Jurkat, Clone E6-1 (cell line): ENCODE results near the gene ARFGAP2. TPM values are rescaled to one million over a fixed set of nuclear protein-coding genes. Genes with fewer than 3 reads are reported as not detected.
A peak's percentile ranks its signal among the peaks of the same experiment; 100 is the strongest.
"Not testable (repeated sequence)": the region's sequence is repeated elsewhere in the genome, so short reads cannot be mapped to it uniquely, and the experiment has no call there.

Source experiments
- DNase-seq: peaks from one replicate; pipeline ENCODE4 v3.0.0-alpha.2; 2011; ENCODE audit warnings: low read depth, low spot score
- H3K4me3 ChIP-seq: 2 replicates; pipeline ENCODE4 v1.5.1; 2011; ENCODE audit warnings: mild to moderate bottlenecking, low read length, control low read depth, moderate library complexity
- polyA plus RNA-seq: library from polyadenylated mRNA; unstranded; fragments of >200 nt; gene quantifications from one replicate; pipeline ENCODE4 v1.2.1, GENCODE V29; 2012; ENCODE audit warnings: missing spikeins; ENCODE audit not compliant: insufficient read length, insufficient read depth

The ARFGAP2 gene
- polyA plus RNA-seq, result 66.6 TPM

DNA sequence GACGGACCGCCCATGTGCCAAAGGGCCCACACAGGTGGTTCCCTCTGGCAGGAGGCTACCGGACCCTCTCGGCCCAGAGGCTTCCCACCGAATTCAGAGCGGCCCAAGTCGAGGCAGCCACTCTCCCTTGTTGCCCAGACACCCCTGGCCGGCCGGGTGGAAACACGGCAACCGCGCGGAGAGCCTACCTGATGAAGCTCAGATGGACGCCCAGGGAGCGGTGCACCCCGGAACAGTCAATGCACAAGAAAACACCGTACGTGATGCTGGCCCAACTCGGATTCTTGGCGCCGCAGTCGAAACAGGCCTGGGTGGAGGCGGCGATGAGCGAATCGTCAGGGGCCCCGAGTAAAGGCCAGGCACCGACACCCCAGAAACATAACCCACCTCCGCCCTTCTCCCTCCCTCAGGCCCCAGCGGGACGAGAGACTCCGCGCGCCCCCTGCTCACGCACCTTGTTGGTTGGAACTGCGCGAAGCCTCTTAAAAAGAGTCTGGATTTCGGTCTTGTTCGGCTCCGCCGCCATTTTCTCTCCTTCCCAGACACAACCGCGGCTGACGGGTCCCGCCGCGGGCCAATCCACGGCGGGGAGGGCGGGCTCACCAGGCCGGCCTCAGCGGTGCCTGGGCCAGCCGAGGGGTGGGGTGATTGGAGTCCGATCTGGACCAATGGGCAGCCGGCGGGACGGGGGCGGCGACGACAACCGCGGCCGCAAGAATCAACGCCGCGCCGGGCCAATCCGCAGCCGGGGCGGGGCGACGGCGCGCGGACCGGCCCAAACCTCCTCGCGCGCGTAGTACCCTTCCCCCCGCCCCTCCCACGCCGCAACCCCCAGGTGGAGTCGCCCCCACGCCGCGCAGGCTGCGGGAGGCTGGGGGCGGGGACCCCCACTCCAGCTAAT, at the start of gene ARFGAP2:
Gene ARFGAP2 (minus strand): TSS at position 552 of the 901 bp plus-strand sequence. CDS start 26 bp downstream, at position 526.
- H3K4me3 ChIP-seq, result peak within 1 kb of the TSS; percentile 82
- peak; percentile 90 for DNase-seq

DNA sequence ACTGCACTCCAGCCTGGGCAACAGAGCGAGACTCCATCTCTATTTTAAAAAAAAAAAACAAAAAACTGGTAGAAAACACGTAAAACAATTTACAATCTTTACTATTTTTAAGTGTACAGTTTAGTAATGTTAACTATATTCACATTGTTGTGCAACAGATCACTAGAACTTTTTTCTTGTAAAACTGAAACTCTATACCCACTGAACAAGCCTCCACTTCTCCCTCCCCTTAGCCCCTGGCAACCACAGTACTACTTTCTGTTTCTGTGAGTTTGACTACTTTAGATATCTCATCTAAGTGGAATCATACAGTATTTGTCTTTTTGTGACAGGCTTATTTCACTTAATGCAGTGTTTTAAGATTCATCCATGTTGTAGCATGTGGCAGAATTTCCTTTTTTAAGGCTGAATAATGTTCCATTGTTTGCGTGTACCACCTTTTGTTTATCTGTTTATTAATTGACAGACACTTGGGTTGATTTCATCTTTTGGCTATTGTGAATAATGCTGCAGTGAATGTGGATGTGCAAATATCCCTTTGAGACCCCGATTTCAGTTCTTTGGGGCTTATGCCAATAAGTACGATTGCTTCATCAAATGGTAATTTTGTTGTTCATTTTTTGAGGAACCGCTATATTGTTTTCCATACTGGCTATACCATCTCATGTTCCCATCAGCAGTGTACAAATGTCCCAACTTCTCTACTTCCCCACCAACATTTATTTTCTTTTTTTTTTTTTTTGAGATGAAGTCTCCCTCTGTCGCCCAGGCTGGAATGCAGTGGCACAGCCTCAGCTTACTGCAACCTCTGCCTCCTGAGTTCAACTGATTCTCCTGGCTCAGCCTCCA, 49.1 kb upstream of the ARFGAP2 start:
- no peak for DNase-seq
- no peak overlapping the region for H3K4me3 ChIP-seq

DNA sequence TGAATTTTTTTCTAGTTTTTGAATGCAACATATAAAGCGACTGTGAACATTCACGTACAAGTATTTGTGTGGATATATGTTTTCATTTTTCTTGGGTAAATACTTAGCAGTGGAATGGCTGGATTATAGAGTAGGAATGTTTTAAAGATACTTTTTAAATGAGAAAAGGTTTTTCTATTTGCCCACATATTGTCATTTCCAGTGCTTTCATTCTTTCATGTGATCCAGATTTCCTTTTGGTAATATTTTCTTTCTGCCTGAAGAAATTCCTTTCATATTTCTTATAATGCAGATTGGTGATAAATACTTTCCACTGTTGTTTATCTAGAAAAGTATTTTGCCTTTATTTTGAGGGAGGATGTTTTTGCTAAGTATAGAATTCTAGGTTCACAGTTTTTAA, 46.0 kb upstream of the ARFGAP2 start:
- H3K4me3 ChIP-seq, result no peak overlapping the region
- DNase-seq, result no peak

DNA sequence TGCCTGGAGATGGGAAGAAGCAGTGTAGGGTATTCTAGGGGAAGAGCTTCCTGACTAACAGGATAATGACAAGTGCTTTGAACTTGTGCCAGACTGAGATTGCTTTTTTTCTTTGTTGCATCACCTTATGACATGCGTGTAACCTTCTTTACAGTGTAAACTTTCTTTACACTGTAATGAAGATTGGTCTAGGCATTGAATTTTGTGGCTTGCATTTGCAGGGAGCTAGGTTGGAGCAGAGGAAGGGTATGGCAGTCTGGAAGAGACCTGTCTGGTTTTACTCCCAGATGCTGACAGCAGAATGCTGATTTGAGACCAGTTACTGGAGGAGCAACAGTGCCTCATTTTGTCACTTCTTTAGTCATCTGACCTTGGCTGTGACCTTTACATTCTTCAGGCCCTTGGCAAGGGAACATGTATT, 43.7 kb upstream of the ARFGAP2 start:
- no peak overlapping the region for H3K4me3 ChIP-seq
- DNase-seq, result no peak

DNA sequence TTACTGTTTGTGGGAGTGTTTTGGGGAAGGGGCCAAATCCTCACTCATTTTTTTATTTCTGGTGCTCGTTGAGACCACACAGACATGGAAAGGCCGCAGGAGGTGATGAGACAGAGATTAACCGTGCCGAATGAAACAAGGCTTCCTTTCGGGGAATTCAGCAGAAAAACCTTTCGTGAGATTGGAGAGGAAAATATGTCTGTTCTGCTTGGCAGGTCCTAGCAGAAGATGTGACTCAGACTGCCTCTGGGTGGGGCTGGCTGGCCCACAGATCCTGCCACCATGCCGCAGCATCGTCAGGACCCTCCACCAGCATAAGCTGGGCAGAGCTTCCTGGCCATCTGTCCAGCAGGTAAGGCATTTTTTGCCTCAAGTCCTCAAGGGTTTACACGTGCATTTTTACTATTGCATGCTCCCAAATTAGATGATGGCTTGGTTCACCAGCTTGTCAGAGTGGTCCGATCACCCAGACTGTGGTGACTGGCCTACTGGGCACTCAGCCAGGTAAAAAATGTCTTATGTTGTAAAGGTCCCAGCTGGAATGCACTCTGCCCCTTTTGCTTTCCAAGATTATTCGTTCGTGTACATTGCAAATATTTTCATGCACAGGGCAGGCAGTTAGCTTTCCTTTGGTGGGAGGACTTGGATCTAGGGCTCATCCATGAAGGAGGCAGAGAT, 39.6 kb upstream of the ARFGAP2 start:
- H3K4me3 ChIP-seq, result peak overlapping the region; percentile 85
- DNase-seq, result no peak

DNA sequence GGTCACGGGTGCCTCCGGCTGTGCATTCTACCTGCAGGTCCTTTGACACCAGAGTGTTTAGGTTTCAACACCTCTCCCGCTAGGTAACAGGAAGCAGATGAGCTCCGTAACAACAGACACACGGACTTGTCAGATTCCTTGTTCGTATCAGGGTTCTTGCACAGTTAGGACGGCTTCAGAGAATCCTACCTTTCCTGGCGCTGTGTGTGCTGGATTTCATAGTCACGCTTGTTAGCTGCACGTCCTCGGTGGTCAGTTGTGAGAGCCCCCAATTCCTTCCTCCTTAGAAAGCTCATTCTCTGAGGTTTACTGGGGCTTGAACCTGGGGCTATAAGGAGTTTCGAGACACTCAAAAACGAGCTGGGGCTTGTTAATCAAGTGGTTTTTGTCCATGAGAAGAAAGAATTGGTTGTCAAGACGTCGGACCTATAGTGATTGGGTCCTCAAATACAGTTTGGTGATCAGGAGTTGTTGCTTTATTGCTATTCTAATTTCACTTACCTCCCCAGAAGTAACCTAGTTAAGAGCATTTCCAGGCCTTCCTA, 38.8 kb upstream of the ARFGAP2 start:
- H3K4me3 ChIP-seq, result peak overlapping the region; percentile 85
- no peak for DNase-seq

DNA sequence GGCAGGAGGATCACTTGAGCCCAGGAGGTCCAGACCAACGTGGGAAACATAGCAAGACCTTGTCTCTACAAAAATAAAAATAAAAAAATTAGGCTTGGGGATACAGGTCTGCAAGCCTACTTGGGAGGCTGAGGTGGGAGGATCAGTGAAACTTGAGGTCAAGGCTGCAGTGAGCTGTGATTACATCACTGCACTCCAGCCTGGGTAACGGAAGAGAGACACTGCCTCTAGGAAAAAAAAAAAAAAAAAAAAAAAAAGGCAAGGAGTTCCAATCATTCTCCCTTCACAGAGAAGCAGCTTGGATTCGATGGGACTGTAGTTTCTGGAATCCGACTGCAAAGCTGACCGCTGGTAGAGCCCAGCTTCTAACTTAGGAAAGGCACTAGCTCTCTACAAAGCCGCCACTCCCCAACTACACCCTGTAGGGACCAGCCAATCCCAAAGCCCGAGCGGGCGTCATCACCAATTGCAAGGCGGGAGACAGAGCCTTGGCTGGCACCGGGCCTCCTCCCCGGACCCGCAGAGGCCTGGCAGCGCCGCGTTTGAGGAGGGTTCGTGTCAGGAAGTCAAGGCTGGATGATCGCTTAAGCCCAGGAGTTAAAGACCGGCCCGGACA, 37.4 kb upstream of the ARFGAP2 start:
- DNase-seq, result no peak
- peak overlapping the region; percentile 33 for H3K4me3 ChIP-seq

DNA sequence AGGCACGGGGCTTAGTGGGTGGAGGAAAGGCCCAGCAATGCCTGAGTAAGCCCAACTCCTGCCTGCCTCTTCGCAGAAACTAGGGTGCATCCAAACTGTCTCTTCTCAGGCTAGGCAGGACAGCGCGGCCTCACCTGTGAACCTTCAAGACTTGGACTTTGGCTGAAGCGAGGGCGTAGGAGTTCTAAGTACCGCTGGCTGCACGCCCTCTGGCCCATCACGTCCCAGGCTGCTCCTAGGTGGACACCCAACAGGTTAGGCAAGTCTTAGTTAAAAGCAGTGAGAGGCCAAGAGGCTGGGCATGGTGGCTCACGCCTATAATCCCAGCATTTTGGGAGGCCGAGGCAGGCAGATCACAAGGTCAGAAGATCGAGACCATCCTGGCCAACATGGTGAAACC, 36.3 kb upstream of the ARFGAP2 start:
- DNase-seq, result no peak
- H3K4me3 ChIP-seq, result no peak overlapping the region

DNA sequence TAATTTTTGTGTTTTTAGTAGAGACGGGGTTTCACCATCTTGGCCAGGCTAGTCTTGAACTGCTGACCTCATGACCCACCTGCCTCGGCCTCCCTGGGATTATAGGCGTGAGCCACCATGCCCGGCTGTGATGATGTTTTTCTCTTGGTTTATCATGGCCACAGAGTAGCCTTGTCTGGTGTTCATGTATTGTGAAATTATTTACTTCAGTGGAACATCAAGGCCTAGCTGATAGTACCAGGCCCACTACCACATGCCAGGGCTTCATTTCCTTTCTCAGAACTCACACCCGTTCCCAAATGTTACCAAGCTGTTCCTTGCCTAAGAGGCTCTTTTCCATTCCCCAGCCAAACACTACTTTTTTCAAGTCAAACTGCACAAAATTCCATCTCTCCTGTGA, 31.9 kb upstream of the ARFGAP2 start:
- no peak for DNase-seq
- no peak overlapping the region for H3K4me3 ChIP-seq

DNA sequence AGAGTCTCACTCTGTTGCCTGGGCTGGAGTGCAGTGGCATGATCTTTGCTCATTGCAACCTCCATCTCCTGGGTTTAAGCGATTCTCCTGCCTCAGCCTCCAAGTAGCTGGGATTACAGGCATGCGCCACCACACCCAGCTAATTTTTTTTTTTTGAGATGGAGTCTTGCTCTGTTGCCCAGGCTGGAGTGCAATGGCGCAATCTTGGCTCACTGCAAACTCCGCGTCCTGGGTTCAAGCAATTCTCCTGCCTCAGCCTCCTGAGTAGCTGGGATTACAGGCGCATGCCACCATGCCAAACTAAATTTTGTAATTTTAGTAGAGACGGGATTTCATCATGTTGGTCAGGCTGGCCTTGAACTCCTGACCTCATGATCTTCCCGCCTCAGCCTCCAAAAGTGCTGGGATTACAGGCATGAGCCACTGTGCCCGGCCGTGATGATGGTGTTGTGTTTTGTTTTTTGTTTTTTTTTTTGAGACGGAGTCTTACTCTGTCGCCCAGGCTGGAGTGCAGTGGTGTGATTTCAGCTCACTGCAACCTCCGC, 31.4 kb upstream of the ARFGAP2 start:
- H3K4me3 ChIP-seq, DNase-seq: not testable (repeated sequence)

DNA sequence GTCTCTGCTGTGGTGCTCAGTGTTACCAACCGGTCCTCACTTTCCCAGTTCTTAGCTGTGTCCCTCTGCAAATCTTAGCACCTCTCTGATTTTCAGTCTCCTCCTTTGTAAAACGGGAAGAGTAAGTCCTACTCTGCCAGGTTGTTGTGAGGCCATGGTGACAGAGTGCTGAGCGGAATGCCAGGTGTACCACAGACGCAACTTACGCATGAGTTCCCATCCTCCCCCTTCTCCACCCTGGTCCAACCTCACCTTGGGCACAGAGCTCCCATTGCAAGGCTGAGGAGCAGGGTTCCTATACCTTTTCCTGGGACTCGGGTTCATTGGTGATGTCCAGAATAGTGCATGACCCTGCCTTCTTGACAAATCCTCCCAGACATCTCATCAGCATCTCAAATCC, 30.8 kb upstream of the ARFGAP2 start:
- no peak overlapping the region for H3K4me3 ChIP-seq
- DNase-seq, result no peak

DNA sequence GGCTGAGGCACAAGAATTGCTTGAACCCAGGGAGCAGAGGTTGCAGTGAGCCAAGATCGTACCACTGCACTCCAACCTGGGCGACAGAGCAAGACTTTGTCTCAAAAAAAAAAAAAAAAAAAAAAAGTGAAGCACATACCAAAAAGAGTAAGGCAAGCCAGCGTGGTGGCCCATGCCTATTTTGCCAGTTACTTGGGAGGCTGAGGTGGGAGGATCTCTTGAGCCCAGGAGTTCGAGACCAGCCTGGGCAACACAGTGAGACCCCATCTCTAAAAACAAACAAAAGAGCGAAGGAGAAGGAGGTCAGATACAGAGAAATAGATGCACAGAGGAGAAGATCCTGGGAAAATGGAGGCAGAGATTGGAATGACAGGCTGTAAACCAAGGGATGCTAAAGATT, 29.9 kb upstream of the ARFGAP2 start:
- DNase-seq, H3K4me3 ChIP-seq: not testable (repeated sequence)

DNA sequence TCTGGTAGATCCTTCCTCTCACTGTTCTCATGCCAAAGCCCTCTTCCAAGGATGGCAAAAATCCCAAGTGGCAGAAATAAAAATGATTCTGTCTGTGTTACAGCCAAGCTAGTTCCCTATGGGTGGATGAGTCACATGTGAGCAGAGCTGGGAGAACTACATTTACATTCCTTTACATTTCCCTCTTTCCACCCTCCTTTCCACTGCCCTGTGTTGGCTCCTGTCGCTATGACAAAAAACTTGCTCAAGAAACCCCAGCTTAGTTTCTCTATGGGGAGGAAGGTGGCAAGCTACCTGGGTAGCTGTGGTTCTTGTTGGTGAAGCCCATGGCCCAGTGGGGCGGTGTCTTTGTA, 27.9 kb upstream of the ARFGAP2 start:
- no peak for DNase-seq
- H3K4me3 ChIP-seq, result no peak overlapping the region

DNA sequence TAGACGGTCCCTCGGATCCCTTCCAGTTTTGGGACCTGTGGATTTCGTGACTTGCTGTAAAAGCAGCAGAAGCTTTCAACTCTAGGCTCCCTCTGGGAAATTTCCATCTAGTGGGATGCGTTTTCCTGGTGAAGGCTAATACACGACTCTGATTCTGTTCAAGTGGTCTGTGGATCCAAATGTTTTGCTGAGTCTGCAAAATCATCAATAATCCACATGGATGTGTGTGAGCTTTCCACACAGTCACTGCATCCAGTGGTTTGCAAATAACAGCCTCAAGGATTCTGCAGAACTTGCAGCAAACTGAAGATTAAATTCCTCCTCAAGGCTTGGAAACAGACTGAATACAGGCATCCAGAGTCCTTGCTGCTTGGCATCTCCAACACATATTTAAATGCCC, 25.9 kb upstream of the ARFGAP2 start:
- no peak for DNase-seq
- no peak overlapping the region for H3K4me3 ChIP-seq

DNA sequence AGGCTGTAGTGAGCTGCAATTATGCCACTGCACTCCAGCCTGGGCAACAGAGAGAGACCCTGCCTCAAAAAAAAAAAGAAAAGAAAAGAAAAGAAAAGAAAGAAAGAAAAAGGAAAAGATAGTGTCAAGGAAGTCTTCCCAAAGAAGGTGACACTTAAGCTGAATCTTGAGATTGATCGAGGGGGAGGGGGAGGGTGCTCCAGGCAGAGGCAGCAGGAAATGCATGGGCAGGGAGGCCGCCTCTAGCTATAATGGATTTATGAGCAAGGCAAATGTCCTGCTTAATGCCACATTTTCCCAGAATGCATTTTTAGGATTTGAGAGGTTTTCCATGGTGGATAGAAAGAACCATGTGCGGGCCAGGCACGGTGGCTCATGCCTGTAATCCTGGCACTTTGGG, 24.3 kb upstream of the ARFGAP2 start:
- no peak for DNase-seq
- no peak overlapping the region for H3K4me3 ChIP-seq

DNA sequence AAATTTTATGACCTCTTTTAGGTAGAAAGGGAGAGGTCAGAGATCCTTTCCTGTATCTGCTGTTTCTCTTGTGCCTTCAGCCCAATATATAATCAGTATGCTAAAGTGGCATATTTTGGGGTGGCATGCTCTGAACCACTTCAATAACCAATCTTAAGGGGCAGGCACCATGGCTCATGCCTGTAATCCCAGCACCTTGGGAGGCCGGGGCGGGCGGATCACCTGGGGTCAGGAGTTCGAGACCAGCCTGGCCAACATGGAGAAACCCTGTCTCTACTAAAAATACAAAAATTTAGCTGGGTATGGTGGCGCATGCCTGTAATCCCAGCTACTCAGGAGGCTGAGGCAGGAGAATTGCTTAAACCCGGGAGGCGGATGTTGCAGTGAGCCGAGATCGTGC, 21.5 kb upstream of the ARFGAP2 start:
- H3K4me3 ChIP-seq, DNase-seq: not testable (repeated sequence)

DNA sequence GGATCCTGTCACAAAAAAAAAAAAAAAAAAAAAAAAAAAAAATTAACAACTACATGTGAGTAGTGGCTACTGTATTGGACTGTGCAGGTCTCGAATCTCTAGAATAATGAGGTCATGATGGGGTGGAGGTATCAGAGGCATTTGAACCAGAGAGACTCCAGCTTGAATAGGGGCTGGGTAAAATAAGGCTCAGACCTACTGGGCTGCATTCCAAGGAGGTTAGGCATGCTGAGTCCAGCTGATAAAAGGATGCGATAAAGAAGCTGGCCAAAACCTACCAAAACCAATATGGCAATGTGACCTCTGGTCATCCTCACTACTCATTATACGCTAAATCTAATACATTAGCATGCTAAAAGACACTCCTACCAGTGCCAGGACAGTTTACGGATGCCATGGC, 15.4 kb upstream of the ARFGAP2 start:
- no peak overlapping the region for H3K4me3 ChIP-seq
- DNase-seq, result no peak

DNA sequence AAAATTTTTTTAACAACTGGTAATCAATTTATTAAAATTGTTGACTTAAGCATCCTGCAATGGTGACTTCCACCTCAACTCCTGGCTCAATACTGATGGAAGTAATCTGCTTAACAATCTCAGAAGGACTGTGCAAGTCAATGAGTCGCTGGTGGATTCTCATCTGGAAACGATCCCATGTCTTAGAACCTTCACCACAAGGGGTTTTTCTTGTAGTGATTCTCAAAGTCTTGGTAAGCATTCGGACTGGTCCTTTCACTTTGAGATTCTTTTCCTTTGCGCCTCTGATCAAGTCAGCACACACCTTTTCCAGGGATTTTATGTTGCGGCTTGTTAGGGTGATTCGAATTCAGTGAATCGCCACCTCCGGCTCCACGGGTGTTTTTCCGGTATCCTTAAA, 14.5 kb upstream of the ARFGAP2 start:
- H3K4me3 ChIP-seq, DNase-seq: not testable (repeated sequence)
